GM23338 (cell line): ENCODE results near the gene CFAP77.

Experiments used
- POLR2AphosphoS5 ChIP-seq: IDR thresholded peaks from 2 replicates; pipeline ENCODE4 v1.6.1; 2016; ENCODE audit warnings: antibody characterized with exemption, low read depth
- TF ChIP-seq, protein P1 (sequence below), 2 experiments: fragments of 200-600 bp in 1 of 2; sonication (generic) in 1 of 2; conservative IDR thresholded peaks; 2 replicates each; pipeline versions ENCODE4 v1.5.1 to v1.6.1; 2016 to 2017; ENCODE audit warnings: antibody characterized with exemption in 2 of 2, low read depth in 2 of 2, mild to moderate bottlenecking in 2 of 2, moderate library complexity in 1 of 2

DNA sequence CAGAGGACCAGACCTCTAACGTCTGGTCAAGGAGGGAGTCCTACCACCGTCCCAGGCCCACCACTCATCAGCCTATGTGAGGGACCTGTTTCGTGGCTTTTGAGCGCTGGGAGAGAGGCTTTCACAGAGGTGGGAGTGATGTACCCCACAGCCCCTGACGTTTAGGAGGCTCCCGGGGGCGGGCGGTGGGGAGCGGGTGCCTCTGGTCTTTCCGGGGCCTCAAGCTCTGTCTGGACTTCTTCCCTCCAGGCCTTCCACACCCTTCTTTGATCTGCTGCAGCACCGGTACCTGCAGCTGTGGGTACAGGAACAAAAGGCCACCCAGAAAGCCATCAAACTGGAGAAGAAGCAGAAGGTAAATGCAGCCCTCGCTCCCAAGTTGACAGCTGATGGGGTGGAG, 127.3 kb downstream of the CFAP77 start:
- TF ChIP-seq, protein P1, sequence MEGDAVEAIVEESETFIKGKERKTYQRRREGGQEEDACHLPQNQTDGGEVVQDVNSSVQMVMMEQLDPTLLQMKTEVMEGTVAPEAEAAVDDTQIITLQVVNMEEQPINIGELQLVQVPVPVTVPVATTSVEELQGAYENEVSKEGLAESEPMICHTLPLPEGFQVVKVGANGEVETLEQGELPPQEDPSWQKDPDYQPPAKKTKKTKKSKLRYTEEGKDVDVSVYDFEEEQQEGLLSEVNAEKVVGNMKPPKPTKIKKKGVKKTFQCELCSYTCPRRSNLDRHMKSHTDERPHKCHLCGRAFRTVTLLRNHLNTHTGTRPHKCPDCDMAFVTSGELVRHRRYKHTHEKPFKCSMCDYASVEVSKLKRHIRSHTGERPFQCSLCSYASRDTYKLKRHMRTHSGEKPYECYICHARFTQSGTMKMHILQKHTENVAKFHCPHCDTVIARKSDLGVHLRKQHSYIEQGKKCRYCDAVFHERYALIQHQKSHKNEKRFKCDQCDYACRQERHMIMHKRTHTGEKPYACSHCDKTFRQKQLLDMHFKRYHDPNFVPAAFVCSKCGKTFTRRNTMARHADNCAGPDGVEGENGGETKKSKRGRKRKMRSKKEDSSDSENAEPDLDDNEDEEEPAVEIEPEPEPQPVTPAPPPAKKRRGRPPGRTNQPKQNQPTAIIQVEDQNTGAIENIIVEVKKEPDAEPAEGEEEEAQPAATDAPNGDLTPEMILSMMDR (conservative IDR thresholded peaks at IDR 0.05; ENCODE audit: low read depth in 2 of 2), result no peak
- TF ChIP-seq POLR2AphosphoS5, result no peak
